Fibroblast of the aortic adventitia (primary cell): ENCODE data around the gene MAP4K4. TPM values are rescaled to one million over a fixed set of nuclear protein-coding genes. Genes with fewer than 3 reads are reported as not detected.
"Not testable (repeated sequence)": the region's sequence is repeated elsewhere in the genome, so short reads cannot be mapped to it uniquely, and the experiment has no call there.

ENCODE experiments used
- DNase-seq: peaks from one replicate; pipeline ENCODE4 v3.0.0-alpha.2; 2010; ENCODE audit warnings: low read depth
- H3K4me3 ChIP-seq: 2 replicates; pipeline ENCODE4 v1.5.1; 2011; ENCODE audit warnings: low read depth, mild to moderate bottlenecking, control low read depth, low read length, moderate library complexity
- CTCF ChIP-seq: IDR thresholded peaks from 2 replicates; pipeline ENCODE4 v1.5.1; 2011; ENCODE audit warnings: mild to moderate bottlenecking, low read length, control low read depth, inconsistent platforms; ENCODE audit not compliant: insufficient read depth
- total RNA-seq: library from RNA; depleted of rRNA; stranded (reverse); fragments of >200 nt; gene quantifications from 2 replicates; pipeline ENCODE4 v1.2.3, GENCODE V29; 2012; ENCODE audit warnings: low replicate concordance

MAP4K4 gene
- total RNA-seq, 1 donor: 208 TPM

- DNase-seq: no peak
These were observed 208.3 kb downstream of the MAP4K4 start for GRCh38 chr2:101905746-101906336.

GRCh38 chr2:101909760-101910159 is 212.3 kb downstream of the MAP4K4 start:
- DNase-seq: no peak
- no peak for TF ChIP-seq CTCF
- H3K4me3 ChIP-seq: no peak overlapping the region

More at GRCh38 chr2:101905746-101906336, 208.3 kb downstream of the MAP4K4 start:
- H3K4me3 ChIP-seq: no peak overlapping the region
- TF ChIP-seq CTCF: no peak

GRCh38 chr2:101912545-101912944 is 215.0 kb downstream of the MAP4K4 start:
- no peak for TF ChIP-seq CTCF
- H3K4me3 ChIP-seq: no peak overlapping the region
- DNase-seq: no peak

- no peak for TF ChIP-seq CTCF
- H3K4me3 ChIP-seq: no peak overlapping the region
- DNase-seq: no peak
These were observed 223.9 kb downstream of the MAP4K4 start for GRCh38 chr2:101921319-101921952.

GRCh38 chr2:101921953-101922325 is 224.4 kb downstream of the MAP4K4 start:
- TF ChIP-seq CTCF: no peak
- H3K4me3 ChIP-seq: no peak overlapping the region
- DNase-seq: no peak

GRCh38 chr2:101924311-101924710 is 226.8 kb downstream of the MAP4K4 start:
- not testable (repeated sequence) for DNase-seq, H3K4me3 ChIP-seq

- H3K4me3 ChIP-seq: no peak overlapping the region
- DNase-seq: no peak
- TF ChIP-seq CTCF: no peak
These were observed 232.5 kb downstream of the MAP4K4 start for GRCh38 chr2:101930019-101930418.
